GM19468 (cell line): ENCODE data around the gene LKAAEAR1.

Experiments
- ATAC-seq: cut with Tn5 transposase; IDR thresholded peaks from one replicate; pipeline ENCODE4 v1.9.1; 2021; ENCODE audit warnings: mild to moderate bottlenecking, moderate library complexity, moderate number of reproducible peaks; ENCODE audit not compliant: unreplicated experiment; ENCODE audit errors: extremely low read depth

LKAAEAR1 gene

DNA sequence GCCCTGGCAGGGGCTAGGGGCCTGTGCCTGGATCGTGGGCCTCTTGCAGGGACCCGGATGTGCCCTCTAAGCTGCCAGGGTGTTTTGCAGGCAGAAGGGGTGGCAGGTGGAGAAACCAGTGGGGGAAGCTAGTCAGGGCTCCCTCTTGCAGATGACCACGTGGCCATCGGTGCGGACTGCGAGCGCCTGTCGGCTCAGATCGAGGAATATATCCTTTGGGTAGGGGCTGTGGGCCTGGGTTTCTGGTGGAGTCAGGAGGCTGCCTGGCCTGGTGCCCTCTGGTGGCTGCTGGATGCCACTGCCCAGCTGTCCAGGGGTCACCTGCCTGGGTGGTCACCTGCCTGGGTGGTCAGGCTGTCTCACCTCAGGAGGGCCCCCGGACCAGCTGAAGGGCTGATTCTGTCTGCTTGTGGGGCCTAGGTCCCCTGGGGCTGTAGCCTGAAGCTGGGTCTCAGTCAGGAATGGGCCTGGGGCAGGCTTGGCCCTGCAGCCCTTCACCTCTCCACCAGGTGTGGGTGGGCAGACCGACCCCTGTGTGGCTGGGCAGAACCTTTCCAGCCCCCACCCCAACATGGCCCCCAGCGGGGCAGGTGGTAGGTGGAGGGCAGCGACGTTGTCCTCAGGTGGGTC lies 14.5 kb downstream of the LKAAEAR1 start:
- ATAC-seq: no peak

DNA sequence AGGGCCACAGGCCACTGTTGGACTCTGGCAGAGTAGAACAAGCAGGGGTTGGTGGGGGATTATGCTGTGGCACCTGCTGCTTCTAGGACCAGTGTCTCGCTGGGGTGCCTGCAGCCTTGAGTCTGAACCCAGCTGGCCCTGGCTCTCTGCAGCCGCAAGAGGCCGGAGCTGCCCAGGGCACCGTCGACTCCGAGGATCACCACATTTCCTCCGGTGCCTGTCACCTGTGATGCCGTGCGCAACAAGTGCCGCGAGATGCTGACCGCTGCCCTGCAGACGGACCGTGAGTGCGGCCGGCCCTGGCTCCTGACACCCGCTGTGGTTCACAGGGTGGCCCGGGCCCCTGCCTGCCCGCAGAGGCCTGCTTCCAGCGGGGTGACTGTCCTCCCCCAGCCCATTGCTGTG lies 15.0 kb downstream of the LKAAEAR1 start:
- ATAC-seq: no peak

DNA sequence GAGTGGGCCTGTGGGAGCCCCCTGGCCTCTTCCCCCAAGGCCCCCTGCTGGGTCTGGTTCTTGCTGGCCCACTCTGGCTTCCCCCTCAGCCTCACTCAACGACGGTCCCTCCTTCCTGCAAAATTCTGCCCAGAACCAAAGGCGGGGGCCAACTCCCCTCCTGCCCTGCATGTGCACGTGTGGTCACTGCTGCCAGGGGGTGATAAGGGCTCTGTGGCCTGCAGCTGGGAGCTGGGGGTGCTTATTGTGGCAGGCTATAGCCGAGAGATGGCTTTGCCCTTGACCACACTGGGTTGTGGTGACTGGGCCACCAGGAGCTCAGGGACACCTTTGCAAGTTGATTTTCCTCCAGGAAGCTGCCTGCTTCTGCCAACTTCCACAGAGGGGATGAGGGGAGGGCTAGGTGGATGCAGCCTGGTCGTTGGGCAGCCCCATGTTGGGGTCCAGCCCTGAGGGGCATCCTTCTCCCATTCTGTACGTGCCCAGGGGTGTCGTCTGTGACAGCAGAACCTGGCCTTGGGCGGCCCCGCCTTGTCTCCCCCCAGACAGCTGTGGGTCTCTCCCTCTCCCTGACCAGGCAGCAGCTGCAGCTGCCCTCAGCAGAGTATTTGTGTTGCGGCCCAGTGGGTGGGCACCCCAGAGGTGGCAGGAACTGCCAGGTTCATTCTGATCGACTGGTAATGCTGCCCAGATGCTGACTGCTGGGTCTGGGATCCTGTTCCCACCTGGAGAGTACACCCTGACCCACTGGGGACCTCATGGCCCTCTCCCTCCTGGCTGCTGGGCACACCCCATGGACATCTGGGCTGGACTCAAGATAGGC lies 15.6 kb downstream of the LKAAEAR1 start:
- no peak for ATAC-seq

DNA sequence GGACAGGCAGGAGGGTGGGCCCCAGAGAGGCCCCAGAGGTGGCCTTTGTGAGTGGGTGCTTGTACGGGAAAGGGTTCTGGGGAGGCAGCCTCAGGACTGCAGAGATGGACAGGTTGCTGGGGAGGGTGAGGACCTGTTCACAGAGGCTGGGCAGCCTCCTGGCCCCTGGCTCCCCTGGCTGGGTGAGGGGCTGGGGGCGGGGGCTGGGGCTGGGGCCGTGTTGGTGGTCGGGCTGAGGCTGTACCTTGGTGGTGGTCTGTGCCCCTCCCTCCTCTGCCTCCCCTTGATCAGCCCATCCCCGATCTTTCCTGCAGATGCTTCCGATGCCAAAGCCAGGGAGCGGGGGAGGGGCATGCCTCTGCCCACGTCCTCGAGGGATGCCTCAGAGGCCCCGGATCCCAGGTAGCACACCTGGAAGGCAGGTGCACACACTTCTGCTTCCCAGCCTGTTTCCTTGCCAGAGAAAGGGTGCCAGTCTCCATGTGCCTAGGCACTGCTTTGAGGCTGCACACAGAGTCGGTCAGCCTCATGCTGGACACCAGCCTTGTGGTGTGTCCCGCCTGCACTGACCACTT lies 16.4 kb downstream of the LKAAEAR1 start:
- ATAC-seq: no peak

DNA sequence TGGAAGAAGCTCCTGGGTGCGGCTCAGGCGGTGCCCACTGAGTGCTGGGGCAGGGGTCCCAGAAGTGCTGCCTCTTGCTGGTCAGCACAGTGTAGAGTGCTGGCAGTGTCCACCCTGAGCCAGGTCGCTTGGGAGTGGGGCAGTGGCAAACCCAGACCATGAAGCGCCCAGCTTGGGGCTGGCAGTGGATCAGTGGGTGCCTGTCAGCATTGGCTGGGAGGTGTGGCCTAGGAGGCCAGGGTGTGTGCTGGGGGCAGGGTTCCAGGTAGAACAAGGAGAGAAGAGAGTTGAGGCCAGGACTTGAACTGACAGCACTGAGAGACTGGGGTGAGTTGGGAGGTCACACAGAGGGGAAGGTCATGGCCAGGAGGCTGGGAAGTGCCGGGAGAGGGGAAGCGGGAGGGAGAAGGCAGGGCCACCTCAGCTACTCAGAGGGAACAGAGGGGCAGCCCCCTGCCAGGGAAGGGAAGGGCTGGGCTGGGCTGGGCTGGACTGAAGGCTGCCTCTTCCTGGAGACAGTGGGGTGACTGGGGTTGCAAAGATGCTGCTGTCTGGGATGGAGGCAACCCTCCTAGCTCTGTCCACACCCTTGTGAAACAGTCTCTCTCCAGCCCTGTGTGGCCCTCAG lies 17.1 kb downstream of the LKAAEAR1 start:
- no peak for ATAC-seq

DNA sequence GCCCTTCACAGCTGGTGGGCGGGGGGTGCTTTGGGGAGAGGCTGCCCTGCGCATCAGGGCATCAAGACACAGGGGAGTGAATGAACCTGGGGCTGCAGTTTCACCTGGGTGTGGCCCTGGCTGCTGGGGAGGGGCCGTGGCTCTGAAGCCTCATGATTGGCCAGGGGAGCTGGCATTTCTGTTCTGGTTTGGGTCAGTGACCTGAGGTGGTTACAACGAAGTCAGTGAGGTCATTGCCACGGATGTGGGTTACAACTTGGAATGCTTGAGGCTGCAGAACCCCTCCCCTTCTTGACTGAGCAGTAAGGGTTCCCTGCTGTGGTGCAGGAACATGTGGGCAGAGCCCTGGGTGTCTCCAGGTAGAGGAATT lies 18.2 kb downstream of the LKAAEAR1 start:
- ATAC-seq: no peak

DNA sequence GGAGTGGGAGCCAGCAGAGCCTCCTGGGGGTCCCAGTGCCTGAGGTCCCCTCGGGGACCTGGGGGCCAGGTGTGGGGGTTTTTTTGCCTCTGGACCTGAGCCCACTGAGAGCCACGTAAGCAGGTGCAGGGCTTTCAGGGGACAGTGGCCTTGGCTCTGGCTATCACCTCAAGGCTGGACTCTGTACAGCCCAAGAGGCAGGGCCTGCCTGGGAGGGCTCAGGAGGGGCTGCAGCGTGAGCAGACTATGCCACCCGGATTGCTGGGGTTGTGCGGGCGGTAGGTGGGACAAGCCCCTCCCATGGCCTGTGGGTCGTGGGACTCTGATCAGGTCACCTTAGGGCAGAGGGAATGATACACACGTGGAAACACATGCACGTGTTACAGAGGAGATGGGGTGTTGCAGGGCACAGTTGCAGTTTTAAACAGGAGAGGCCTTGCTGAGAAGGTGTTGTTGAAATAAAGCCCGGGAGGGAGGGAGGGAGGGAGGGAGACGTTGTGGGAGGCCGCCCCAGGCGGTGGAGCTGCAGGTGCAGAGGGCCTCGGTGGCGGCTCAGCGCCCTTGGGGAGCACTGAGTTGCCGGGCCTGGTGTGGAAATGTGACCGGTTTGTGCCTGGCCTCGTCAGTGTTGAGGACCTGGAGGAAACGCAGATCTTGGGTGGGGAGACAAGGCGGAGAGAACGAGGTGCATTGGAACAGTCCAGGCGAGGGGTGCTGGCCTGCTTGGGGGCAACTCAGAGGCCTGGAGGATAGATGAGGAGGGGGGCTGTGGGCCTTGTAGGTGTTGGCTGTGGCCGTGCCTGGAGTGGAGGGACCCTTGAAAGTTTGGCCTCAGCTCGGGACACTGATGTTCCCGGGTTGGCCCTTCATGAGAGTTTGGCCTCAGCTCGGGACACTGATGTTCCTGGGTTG lies 18.9 kb downstream of the LKAAEAR1 start:
- ATAC-seq: no peak

DNA sequence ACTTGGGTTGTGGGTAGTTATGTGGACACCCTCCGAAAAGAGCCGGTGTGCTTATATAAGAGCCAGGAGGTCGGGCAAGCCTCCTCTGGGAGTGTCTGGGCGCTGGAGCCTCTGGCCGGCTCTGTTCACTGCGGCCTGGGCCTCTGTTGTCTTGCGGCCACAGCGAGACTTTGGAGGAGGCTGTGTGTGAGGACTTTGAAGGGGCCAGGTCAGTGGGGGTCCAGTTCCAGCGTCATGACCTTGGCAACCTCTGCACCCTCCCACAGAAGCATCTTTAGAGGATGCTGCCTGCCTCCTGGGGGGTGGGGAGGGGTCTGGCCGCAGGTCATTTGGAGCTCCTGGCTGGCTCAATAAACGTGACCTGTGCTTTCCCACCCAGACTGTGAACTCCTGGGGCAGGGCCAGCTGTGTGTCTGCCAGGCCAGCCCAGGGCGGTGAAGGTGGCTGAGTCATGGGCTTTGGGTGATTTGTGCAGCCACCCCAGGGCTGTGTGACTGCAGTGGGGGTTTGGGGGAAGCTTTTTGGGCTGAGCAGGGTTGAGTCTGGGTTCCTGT lies 20.0 kb downstream of the LKAAEAR1 start:
- no peak for ATAC-seq

DNA sequence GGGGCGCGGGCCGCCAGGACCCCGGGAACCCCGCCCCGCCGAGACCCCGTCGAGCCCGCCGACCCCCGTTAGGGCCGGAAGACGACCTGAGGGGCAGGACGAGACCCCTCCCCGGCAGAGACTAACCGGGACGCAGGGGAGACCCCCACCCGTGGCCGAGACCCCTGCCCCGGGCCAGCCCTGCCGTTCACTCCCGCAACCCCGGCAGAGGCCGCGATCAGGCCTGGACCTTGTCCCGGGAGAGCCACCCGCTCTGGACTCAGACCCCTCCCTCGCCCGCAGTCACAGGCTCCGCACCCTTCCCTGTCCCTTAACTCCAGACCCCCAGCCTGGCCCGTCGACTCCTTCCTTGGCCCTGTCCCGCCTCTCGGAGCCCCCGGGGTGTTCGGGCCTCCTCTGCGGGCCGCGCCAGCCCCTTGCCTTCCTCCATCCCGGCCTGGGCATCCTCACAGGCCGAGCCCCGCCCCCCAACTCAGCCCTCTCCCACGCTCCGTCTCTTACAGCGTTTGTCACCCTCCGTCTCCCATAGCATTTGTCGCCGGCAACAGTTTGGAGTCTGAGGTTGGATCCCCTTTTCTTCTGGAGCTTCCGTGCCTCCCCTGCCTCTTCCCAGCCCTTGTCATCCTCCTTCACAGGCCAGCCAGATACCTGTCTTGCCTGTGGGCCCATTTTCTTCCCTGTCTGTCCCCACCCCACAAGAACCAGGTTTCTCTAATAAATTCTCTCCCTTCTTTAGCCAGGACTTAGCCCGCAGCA lies 20.6 kb downstream of the LKAAEAR1 start:
- no peak for ATAC-seq

DNA sequence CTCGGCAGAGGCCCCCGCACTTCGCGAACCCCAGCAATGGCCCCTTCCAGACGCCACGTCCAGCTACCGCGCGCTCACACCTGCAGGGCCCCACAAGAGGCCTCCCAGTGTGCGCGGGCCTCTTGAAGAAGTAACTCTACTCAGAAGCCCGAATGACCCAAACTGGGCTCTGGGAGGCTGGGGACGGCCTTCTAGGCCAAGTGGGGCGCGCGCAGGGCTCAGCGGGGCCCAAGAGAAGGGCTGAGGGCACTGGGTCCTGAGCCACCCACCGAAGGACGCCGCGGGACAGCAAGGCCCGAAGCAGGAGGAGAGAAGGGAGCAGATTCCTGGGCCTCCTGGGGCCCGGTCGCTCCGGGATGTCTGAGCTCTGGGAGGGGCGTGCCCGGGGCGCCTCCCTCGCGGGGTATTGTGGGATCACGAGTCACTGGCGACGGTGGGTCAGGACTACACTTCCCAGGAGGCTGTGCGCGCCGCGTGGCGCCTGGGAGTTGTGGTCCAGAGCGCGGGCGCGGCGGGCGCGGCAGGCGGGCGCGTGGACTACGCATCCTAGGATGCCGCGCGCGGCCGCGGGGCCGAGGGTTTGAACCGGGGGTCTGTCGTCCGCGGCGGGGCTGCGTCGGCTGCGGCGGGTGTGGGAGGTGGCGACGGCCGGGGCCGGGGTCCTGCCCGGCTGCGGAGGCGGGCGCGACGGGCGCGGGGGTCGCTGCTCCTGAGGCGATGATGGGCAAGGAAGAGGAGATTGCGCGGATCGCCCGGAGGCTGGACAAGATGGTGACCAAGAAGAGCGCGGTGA lies 21.4 kb downstream of the LKAAEAR1 start, which contains the start of gene TCEA2:
Gene TCEA2 (plus strand): TSS at position 603 of the 793 bp plus-strand sequence. CDS start 115 bp downstream, at position 718.
- peak; percentile 50 for ATAC-seq

DNA sequence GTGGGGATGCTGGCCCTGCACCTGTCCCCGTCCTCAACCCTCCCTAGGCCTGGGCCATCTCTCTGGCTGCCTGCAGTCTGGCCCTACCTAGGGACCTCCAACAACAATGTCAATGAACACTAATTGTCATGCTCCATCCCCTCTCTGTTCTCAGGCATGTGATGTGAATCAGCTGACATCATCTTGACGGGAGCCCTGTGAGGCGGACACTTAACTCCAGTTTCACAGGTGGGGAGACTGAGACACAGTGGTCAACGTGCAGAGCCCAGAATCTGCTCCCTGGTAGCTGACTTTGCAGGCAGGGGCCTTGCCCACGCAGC lies 22.0 kb downstream of the LKAAEAR1 start:
- ATAC-seq: no peak

DNA sequence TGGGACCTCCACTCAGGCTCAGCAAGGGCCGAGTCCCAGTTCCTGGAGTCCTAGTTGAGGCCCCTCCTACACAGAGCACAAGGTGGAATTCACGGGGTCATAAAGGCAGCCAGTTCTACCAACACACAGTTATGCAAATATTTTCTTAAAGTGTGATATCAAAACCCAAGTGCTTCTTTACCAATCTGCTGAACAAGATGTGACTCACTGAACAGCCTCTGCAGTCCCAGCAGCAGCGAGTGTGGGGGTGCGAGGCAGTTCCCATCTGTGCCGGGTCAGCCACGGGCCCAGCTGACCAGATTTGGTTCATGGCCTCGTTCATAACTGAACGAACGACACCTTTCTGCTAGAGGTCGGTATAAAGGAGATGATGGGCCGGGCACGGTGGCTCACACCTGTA lies 25.7 kb downstream of the LKAAEAR1 start:
- no peak for ATAC-seq

DNA sequence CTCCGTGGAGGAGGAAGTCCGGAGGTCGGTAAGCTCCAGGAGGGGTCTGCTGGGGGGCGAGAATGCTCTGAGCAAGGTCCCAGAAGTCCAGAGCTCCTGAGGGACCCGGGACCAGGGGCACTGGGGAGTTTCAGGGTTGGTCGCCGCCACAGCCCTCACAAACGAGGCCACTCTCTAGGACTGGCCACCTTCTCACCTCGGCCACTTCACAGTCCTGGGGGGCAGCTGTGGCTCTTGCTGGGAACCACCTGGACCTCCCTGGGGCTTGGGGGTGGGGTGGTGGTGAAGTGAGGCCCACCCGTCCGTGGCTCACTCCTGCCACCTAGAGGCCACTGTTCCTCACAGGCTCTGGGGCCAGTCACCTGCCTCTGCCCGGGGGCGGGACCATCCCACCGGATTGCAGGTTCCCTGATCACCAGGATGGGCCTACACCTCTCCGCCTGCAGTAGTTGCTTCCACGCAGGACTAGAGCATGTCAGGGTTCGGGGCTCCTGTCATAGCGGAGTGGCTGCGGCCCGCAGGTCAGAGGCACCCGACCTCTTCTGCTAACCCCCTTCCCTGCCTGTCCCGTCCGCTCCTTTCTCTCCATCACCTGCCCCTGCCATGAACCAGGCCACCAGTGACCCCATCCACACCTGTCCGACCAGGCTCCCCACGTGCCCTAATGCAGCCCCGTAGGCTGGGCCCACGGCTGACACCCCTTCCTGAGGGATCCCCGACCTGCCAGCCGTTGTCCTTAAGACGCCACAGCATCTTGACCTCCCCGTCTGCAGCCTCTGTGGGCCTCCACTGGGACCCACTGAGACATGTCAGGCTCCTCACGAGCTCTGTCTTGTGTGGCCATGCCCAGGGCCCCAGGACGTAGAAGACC lies 26.3 kb downstream of the LKAAEAR1 start:
- no peak for ATAC-seq

DNA sequence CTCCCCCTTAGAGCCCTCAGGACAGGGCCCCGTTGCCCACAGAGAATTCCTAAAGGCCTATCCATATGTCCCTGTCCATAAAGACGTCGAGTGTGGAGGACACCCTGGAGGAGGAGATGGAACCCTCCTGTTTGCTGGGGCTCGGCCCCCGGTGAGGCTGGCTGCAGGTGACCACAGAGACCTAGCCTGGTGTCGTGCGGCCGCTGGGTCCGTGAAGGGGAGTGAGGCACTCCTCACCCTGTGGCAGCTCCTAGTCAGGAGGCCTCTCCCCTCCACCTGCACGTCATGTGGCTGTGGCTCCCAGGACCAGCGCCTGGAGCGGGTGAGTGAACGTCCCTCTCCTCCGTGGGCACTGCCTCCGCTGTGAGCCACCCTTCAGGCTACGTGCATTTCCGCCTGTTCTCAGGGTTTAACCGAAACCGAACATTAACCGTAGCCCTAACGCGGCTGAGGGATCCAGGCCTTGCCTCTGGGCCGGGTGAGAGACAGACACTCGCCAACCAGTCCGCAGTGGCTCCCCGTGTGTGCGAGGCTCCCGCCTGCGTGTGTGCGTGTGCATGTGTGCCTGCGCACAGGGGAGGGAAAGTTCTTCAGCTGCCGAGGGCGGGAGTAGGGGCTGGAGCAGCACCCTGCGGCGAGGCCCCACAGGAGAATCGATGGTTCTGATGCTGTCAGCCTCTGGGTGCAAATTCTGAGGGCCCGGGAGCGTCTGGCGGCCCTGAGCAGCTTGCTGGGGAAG lies 27.1 kb downstream of the LKAAEAR1 start:
- ATAC-seq: no peak

DNA sequence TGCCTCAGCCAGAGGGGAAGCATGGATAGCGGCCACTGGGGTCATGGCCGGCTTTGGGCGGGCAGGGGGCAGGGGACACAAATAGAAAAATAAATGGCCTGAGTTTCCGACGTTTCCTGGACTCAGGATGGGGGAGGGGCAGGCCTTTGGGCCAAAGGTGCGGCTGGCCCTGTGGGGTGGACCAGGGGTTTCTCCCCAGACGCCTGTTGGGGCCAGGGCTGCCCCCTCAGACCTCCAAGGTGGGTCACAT lies 27.6 kb downstream of the LKAAEAR1 start:
- no peak for ATAC-seq

DNA sequence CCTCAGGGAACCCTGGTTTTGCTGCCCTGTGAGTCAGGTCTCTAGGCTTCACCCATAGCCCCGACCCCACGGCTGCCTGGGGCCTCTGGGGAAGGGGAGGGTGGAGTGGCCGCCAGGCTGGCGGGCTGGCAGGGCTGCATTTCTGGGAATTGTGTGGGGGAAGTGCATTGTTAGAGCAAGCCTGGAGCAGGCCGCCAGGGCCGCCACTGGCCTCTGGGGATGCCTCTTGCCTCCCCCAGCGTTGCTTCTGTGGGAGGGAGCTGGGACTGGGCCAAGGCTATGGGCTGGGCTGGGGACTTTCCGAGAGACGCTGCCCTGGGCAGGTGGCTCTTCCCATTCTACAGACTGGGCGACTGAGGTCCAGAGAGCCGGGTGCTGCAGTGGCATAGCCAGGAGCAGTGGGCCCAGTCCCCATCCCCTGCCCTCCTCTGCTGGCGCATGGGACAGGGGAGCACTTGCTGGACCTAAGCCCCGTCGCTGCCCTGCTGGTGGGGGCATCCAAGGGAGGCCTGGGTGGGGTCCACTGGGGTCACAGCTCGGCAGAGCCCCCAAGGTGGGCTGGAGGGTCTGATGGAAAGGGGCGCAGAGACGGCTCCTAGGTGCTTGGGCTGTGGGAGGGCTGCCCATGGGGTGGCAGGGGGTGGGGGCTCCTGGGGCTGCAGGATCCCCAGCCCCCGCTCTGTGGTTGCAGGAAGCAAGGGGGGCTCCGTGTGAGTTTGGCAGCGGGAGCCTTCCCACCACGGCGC lies 28.1 kb downstream of the LKAAEAR1 start:
- no peak for ATAC-seq
